ENCODE data around the gene LRRC61. TPM values are rescaled to one million over a fixed set of nuclear protein-coding genes. Genes with fewer than 3 reads are reported as not detected.

Gene LRRC61
- total RNA-seq, 2 donors from 2014 or later = 9.7 to 9.8 TPM

- H3K36me3 ChIP-seq = no peaks in the 10 kb centered on the region
- H3K27ac ChIP-seq = no peak overlapping the region
- H3K9me3 ChIP-seq = no peaks in the 10 kb centered on the region
- no peak for TF ChIP-seq CTCF (IDR thresholded peaks at IDR 0.05)
- DNase-seq (ENCODE audit: low spot score) = no peak
- no peak overlapping the region for H3K4me3 ChIP-seq
- H3K4me1 ChIP-seq = peaks cover 0 to 15% of the 10 kb centered on the region in 2 donors
- H3K27me3 ChIP-seq = no peaks in the 10 kb centered on the region
Observed at GRCh38 chr7:150334108-150334507, 11.0 kb downstream of the LRRC61 start.

- Histone ChIP-seq H3K27me3 (no peaks in the 10 kb centered on the region), H3K27ac (no peak overlapping the region)
- DNase-seq (ENCODE audit: low spot score) = no peak
Observed at GRCh38 chr7:150335108-150335773, 12.1 kb downstream of the LRRC61 start.

GRCh38 chr7:150335774-150336112, 12.6 kb downstream of the LRRC61 start:
- H3K4me1 ChIP-seq = peaks cover 0 to 32% of the 10 kb centered on the region in 2 donors
- H3K27ac ChIP-seq = no peak overlapping the region
- DNase-seq (ENCODE audit: low spot score) = no peak
- no peak for TF ChIP-seq CTCF (IDR thresholded peaks at IDR 0.05)
- H3K36me3 ChIP-seq = no peaks in the 10 kb centered on the region
- H3K9me3 ChIP-seq = no peaks in the 10 kb centered on the region
- H3K4me3 ChIP-seq = no peak overlapping the region
- no peaks in the 10 kb centered on the region for H3K27me3 ChIP-seq

More at GRCh38 chr7:150335108-150335773, 12.1 kb downstream of the LRRC61 start:
- no peak for TF ChIP-seq CTCF (IDR thresholded peaks at IDR 0.05)
- Histone ChIP-seq H3K36me3 (no peaks in the 10 kb centered on the region), H3K4me1 (peaks cover 0 to 27% of the 10 kb centered on the region in 2 donors), H3K9me3 (no peaks in the 10 kb centered on the region), H3K4me3 (no peak overlapping the region)

- Histone ChIP-seq H3K27me3 (no peaks in the 10 kb centered on the region), H3K9me3 (no peaks in the 10 kb centered on the region), H3K4me1 (peaks cover 0 to 42% of the 10 kb centered on the region in 2 donors), H3K4me3 (no peak overlapping the region), H3K27ac (no peak overlapping the region), H3K36me3 (no peaks in the 10 kb centered on the region)
- no peak for TF ChIP-seq CTCF (IDR thresholded peaks at IDR 0.05)
- no peak for DNase-seq (ENCODE audit: low spot score)
Observed at GRCh38 chr7:150336746-150337145, 13.6 kb downstream of the LRRC61 start.

- no peaks in the 10 kb centered on the region for H3K27me3 ChIP-seq
- H3K4me1 ChIP-seq = peaks cover 0 to 45% of the 10 kb centered on the region in 2 donors
- no peak for TF ChIP-seq CTCF (IDR thresholded peaks at IDR 0.05)
- no peaks in the 10 kb centered on the region for H3K9me3 ChIP-seq
- no peak for DNase-seq (ENCODE audit: low spot score)
- no peak overlapping the region for H3K27ac ChIP-seq
- no peaks in the 10 kb centered on the region for H3K36me3 ChIP-seq
- H3K4me3 ChIP-seq = no peak overlapping the region
Observed at GRCh38 chr7:150337179-150337578, 14.0 kb downstream of the LRRC61 start.

GRCh38 chr7:150337659-150338081, 14.5 kb downstream of the LRRC61 start:
- Histone ChIP-seq H3K4me1 (peaks cover 0 to 45% of the 10 kb centered on the region in 2 donors), H3K27ac (no peak overlapping the region)
- no peak for DNase-seq (ENCODE audit: low spot score)

More at GRCh38 chr7:150337659-150338081, 14.5 kb downstream of the LRRC61 start:
- H3K4me3 ChIP-seq = no peak overlapping the region
- TF ChIP-seq CTCF (IDR thresholded peaks at IDR 0.05) = no peak
- no peaks in the 10 kb centered on the region for H3K27me3 ChIP-seq
- H3K36me3 ChIP-seq = no peaks in the 10 kb centered on the region
- H3K9me3 ChIP-seq = no peaks in the 10 kb centered on the region

Data from right atrium auricular region (tissue), 2 donors.